ENCODE measurements around the gene GRIN2A. TPM values are rescaled to one million over a fixed set of nuclear protein-coding genes. Genes with fewer than 3 reads are reported as not detected.
A peak's percentile ranks its signal among the peaks of the same experiment; 100 is the strongest.

Gene GRIN2A
- total and polyA plus RNA-seq, 8 donors, result 0.03 to 0.96 (median 0.26) TPM

DNA sequence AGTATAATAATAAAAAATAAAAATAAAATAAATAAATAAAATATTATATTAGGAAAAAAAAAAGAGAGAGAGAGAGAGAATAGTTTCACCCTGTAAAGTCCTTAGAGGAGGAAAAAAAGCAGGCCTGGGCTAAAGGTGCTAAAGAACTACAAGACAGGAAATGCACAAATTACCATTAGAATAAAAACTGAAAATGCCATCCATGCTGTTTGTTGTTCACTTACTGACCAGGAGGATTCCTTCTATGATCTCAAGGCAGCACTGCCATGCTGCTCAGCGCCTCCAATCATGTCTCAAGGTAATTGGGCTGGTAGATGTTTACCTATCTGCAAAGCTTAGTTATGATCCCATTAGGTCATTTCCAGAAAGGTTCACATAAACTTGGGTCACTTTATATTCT lies 201.2 kb downstream of the GRIN2A start:
- Histone ChIP-seq H3K27me3 (no peaks in the 10 kb centered on the region), H3K27ac (no peak overlapping the region), H3K4me1 (no peaks in the 10 kb centered on the region), H3K9me3 (no peaks in the 10 kb centered on the region), H3K4me3 (no peak overlapping the region), H3K36me3 (no peaks in the 10 kb centered on the region)
- ATAC-seq (no peak), DNase-seq (no peak)
- TF ChIP-seq, protein P1, sequence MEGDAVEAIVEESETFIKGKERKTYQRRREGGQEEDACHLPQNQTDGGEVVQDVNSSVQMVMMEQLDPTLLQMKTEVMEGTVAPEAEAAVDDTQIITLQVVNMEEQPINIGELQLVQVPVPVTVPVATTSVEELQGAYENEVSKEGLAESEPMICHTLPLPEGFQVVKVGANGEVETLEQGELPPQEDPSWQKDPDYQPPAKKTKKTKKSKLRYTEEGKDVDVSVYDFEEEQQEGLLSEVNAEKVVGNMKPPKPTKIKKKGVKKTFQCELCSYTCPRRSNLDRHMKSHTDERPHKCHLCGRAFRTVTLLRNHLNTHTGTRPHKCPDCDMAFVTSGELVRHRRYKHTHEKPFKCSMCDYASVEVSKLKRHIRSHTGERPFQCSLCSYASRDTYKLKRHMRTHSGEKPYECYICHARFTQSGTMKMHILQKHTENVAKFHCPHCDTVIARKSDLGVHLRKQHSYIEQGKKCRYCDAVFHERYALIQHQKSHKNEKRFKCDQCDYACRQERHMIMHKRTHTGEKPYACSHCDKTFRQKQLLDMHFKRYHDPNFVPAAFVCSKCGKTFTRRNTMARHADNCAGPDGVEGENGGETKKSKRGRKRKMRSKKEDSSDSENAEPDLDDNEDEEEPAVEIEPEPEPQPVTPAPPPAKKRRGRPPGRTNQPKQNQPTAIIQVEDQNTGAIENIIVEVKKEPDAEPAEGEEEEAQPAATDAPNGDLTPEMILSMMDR (IDR thresholded peaks at IDR 0.05), result no peak
- intact Hi-C loops (cut with DNase I), result no loop called here

DNA sequence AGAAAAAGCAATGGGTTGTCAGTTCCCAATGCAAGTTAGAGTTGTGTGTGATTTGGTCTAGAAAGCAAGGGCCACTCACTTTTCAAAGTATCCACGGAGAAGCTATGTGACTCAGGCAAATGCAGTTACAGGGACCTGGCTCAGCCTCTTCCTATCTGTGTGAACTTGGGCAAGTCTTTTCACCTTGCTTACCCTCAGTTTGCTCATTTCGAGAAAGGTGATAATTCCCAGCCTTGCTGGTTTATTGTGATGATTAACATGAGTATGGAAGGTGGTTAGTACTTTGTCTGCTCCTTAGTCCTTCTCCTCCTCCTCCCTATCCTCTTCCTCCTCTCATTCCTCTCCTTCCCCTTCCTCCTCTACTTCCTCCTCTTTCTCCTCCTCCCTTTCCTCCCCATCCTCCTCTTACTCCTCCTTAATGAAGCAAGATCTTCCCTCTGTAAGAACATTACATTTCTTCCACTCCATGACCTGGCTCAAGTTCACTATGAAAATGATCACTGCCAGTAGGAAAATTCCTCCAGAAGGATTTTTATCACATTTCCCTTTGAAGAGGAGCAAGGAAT lies 204.0 kb downstream of the GRIN2A start:
- no peaks in the 10 kb centered on the region for H3K27me3 ChIP-seq
- TF ChIP-seq, protein P1 (IDR thresholded peaks at IDR 0.05), result no peak
- ATAC-seq (no peak), DNase-seq (no peak)
- no peaks in the 10 kb centered on the region for H3K9me3 ChIP-seq
- H3K36me3 ChIP-seq, result no peaks in the 10 kb centered on the region
- no peaks in the 10 kb centered on the region for H3K4me1 ChIP-seq
- no peak overlapping the region for H3K27ac ChIP-seq
- intact Hi-C loops (cut with DNase I), result no loop called here
- H3K4me3 ChIP-seq, result no peak overlapping the region

DNA sequence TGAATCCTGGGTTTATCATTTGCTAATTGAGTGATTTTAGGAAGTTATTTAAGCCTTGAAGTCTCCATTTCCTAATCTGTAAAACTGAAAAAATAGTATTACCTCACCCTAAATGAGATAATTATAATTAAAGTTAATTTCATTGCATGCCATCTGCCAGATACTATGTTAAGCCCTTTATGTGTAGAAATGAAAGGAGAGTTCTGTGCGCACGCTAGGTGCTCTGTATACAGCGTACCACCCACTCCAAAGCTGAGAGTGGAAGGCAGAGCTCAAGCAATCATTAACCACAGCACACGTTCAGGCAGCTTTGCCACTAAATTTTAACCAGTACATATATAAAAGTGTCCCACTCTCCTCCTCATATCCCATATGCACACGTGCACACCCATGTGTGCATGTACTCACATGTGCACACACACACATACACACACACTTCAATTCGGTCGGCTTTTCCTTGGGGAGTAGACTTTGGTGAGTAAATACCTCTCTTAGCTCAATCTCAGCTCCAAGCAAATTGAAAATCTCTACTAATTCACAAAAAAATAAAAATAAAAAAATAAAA lies 204.8 kb downstream of the GRIN2A start:
- TF ChIP-seq, protein P1 (IDR thresholded peaks at IDR 0.05), result no peak
- Histone ChIP-seq H3K36me3 (no peaks in the 10 kb centered on the region), H3K27ac (no peak overlapping the region), H3K4me1 (no peaks in the 10 kb centered on the region), H3K4me3 (no peak overlapping the region), H3K9me3 (no peaks in the 10 kb centered on the region), H3K27me3 (no peaks in the 10 kb centered on the region)
- ATAC-seq (no peak), DNase-seq (peak in 1 of 4 donors; percentile 7)
- intact Hi-C loops (cut with DNase I), result no loop called here

DNA sequence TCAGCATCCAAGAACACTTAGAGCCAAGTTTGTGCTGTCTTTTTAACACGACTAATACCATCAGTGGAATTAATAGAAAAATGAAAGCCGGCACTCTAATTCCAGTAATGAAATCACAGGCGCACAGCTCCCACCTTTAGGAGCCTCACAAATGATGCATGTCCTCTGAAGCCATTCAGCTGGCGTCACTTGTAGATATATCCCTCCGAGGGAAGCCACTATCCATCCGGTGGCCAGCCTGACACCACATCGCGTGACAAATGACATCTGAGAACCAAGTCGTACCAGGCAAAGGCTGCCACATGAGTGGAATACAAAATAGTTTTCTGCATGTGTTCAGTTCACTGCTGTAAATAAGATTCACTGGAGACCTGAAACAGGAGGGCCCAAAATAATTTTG lies 205.6 kb downstream of the GRIN2A start:
- H3K27me3 ChIP-seq, result no peaks in the 10 kb centered on the region
- no peak for DNase-seq
- intact Hi-C loops (cut with DNase I), result no loop called here
- no peak for ATAC-seq
- TF ChIP-seq, protein P1 (IDR thresholded peaks at IDR 0.05), result no peak
- no peak overlapping the region for H3K27ac ChIP-seq
- no peaks in the 10 kb centered on the region for H3K36me3 ChIP-seq
- H3K9me3 ChIP-seq, result no peaks in the 10 kb centered on the region
- no peaks in the 10 kb centered on the region for H3K4me1 ChIP-seq
- H3K4me3 ChIP-seq, result no peak overlapping the region

DNA sequence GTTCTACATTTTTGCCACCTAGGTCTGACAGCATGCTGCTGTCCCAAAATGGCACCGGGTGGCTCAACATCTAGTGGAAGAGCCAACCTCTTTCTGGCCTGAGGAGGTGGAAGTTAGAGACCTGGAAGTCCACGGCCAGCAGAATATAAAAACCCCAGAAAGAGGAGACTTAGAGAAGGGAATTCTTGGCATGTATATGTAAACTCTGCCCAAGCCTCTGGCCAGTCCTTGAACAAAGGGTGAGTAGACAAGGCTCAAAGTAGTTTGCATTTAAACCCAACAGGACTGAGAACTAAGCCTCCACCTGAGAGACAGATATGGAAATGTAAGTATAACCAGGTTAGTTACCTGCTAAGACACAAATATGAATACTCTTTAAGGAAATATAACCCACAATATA lies 210.3 kb downstream of the GRIN2A start:
- ATAC-seq, result no peak
- Histone ChIP-seq H3K27me3 (no peaks in the 10 kb centered on the region), H3K27ac (no peak overlapping the region), H3K4me1 (no peaks in the 10 kb centered on the region), H3K36me3 (no peaks in the 10 kb centered on the region), H3K4me3 (no peak overlapping the region), H3K9me3 (no peaks in the 10 kb centered on the region)
- DNase-seq, result no peak
- TF ChIP-seq, protein P1 (IDR thresholded peaks at IDR 0.05), result no peak
- intact Hi-C loops (cut with DNase I), result no loop called here

Data from left lung (tissue), 10 donors.